Natural killer cell (primary cell): ENCODE results near the gene DACH2. TPM values are rescaled to one million over a fixed set of nuclear protein-coding genes. Genes with fewer than 3 reads are reported as not detected.

Experiments
- ATAC-seq, 3 donors: fragments of 150-1000 bp in 2 of 3; fragments of 200-7000 bp in 1 of 3; cut with Tn5 transposase; 1 replicate in 1 of 3; 2 replicates in 2 of 3; pipeline ENCODE4 v1.10.0; 2021; ENCODE audit warnings: mild to moderate bottlenecking in 2 of 3, moderate library complexity in 2 of 3
- DNase-seq, 2 donors: peaks; one replicate each; pipeline versions ENCODE4 v3.0.0 to v3.0.0-alpha.2; 2013 to 2021; ENCODE audit warnings: mixed read lengths in 1 of 2
- H3K27ac ChIP-seq: one replicate; pipeline ENCODE4 v1.5.1; 2013; ENCODE audit warnings: mild to moderate bottlenecking, low read length
- H3K27me3 ChIP-seq: one replicate; pipeline ENCODE4 v1.6.1; 2013; ENCODE audit warnings: low read length; ENCODE audit not compliant: control insufficient read depth, insufficient read depth
- H3K36me3 ChIP-seq: one replicate; pipeline ENCODE4 v1.6.1; 2013; ENCODE audit warnings: low read length; ENCODE audit not compliant: control insufficient read depth, insufficient read depth
- H3K4me1 ChIP-seq: one replicate; pipeline ENCODE4 v1.6.1; 2013; ENCODE audit warnings: low read length; ENCODE audit not compliant: control insufficient read depth, insufficient read depth
- H3K4me3 ChIP-seq: one replicate; pipeline ENCODE4 v1.5.1; 2013; ENCODE audit warnings: low read length
- H3K9me3 ChIP-seq: one replicate; pipeline ENCODE4 v1.6.1; 2013; ENCODE audit warnings: low read length; ENCODE audit not compliant: control insufficient read depth, insufficient read depth
- H3K27ac Mint-ChIP-seq, 2 donors: one replicate each; pipeline ENCODE4 v1.8.0; 2022; ENCODE audit warnings: mild to moderate bottlenecking in 2 of 2, mixed read lengths in 2 of 2, moderate library complexity in 1 of 2
- H3K27me3 Mint-ChIP-seq, 2 donors: one replicate each; pipeline ENCODE4 v1.8.0; 2022; ENCODE audit warnings: low read depth in 2 of 2, mixed read lengths in 2 of 2
- H3K36me3 Mint-ChIP-seq: one replicate; pipeline ENCODE4 v1.8.0; 2022; ENCODE audit warnings: mixed read lengths
- H3K4me1 Mint-ChIP-seq, 2 donors: one replicate each; pipeline ENCODE4 v1.8.0; 2022; ENCODE audit warnings: mixed read lengths in 2 of 2
- H3K4me3 Mint-ChIP-seq: one replicate; pipeline ENCODE4 v1.8.0; 2022; ENCODE audit warnings: mild to moderate bottlenecking, moderate library complexity, mixed read lengths
- H3K9me3 Mint-ChIP-seq, 2 donors: one replicate each; pipeline ENCODE4 v1.8.0; 2022; ENCODE audit warnings: mixed read lengths in 2 of 2
- CTCF ChIP-seq: fragments of 200-600 bp; IDR thresholded peaks from one replicate; pipeline ENCODE4 v1.8.0; 2022; ENCODE audit warnings: antibody characterized with exemption
- WGBS: methylation state at CpG from one replicate; pipeline ENCODE4 v1.1.7; 2013; ENCODE audit warnings: missing lambda C conversion rate; ENCODE audit not compliant: insufficient coverage; 5-methylcytosine and 5-hydroxymethylcytosine counted together
- intact Hi-C: fragments of 100-400 bp; cut with micrococcal nuclease; formaldehyde crosslinking; loops from one replicate; pipeline ENCODE4 v1.14.2; 2022
- total RNA-seq, 4 donors: library from RNA; stranded (reverse); fragments of 120-200 nt in 1 of 4; gene quantifications; one replicate each; pipeline versions ENCODE4 v1.2.3 to v1.2.4, GENCODE V29; 2013 to 2022

Gene DACH2
- total RNA-seq, 3 donors from 2014 or later (not counting 1 experiment from before 2014, with no cell fraction given), result not detected

- Histone ChIP-seq H3K27me3 (no peaks in the 10 kb centered on the region), H3K27ac (no peak overlapping the region), H3K9me3 (no peaks in the 10 kb centered on the region), H3K36me3 (no peaks in the 10 kb centered on the region), H3K4me1 (no peaks in the 10 kb centered on the region), H3K4me3 (no peak overlapping the region)
- Mint-ChIP-seq H3K36me3 (no peaks in the 10 kb centered on the region), H3K4me1 (no peaks in the 10 kb centered on the region), H3K9me3 (peaks cover 5 to 7% of the 10 kb centered on the region in 2 donors), H3K4me3 (no peak overlapping the region), H3K27me3 (no peaks in the 10 kb centered on the region), H3K27ac (no peak overlapping the region)
- TF ChIP-seq CTCF, result no peak
- DNase-seq (no peak), ATAC-seq (no peak)
- intact Hi-C loops, result no loop called here
These were observed 682.4 kb downstream of the DACH2 start for GRCh38 chrX:86830685-86831084.

- ATAC-seq (no peak), DNase-seq (no peak)
- H3K36me3 Mint-ChIP-seq, result no peaks in the 10 kb centered on the region
- intact Hi-C loops, result no loop called here
- Histone ChIP-seq H3K9me3 (no peaks in the 10 kb centered on the region), H3K4me1 (no peaks in the 10 kb centered on the region), H3K27ac (no peak overlapping the region), H3K27me3 (no peaks in the 10 kb centered on the region), H3K4me3 (no peak overlapping the region), H3K36me3 (no peaks in the 10 kb centered on the region)
- no peak overlapping the region for H3K27ac Mint-ChIP-seq
- TF ChIP-seq CTCF, result no peak
- no peak overlapping the region for H3K4me3 Mint-ChIP-seq
- H3K27me3 Mint-ChIP-seq, result no peaks in the 10 kb centered on the region
- WGBS, result 80% methylated on average over 3 of the region's 3 CpGs
- peaks cover 6 to 7% of the 10 kb centered on the region in 2 donors for H3K9me3 Mint-ChIP-seq
- no peaks in the 10 kb centered on the region for H3K4me1 Mint-ChIP-seq
These were observed 696.9 kb downstream of the DACH2 start for GRCh38 chrX:86845101-86845500.

Other genes with a start within 250 kb of the DACH2 start
- 10 to 100 TPM; 11.8 to 20.2 (median 16.5) TPM for gene CHM, start 100.9 kb upstream of the DACH2 start, total RNA-seq